Measurements from ENCODE around the gene SLC23A2.
"Not testable (repeated sequence)": the region's sequence is repeated elsewhere in the genome, so short reads cannot be mapped to it uniquely, and the experiment has no call there.

Gene SLC23A2

DNA sequence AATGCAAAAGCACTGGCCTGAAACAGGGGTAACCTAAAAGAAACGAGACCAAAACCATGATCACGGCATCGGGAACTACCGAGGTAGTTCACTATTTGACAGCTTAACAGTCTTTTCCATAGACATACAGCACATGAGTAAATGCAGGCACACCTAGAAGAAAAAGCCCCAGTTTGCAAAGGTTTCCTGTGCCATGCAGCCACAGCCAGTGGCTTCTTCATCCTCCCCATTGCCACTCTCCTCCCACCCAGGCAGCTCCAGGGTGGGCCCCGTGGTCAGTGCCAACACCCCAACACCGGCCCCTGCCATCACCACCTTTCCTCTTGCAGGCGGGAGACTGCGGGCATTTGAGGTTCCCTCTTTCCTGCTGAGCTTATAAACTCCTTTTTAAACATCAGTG, 115.4 kb downstream of the SLC23A2 start:
- no peaks in the 10 kb centered on the region for H3K4me1 ChIP-seq (ENCODE audit: insufficient read depth, low read length)
- H3K36me3 ChIP-seq (ENCODE audit: insufficient read depth, low read length) = 0 out of 2 replicates have a peak, but pooled peaks cover 6% of the 10 kb centered on the region
- 97% methylated on average over 8 of the region's 8 CpGs for WGBS
- H3K27ac ChIP-seq (ENCODE audit: low read depth, low read length) = no peak overlapping the region
- H3K4me3 ChIP-seq (ENCODE audit: low read length) = no peak overlapping the region
- H3K9ac ChIP-seq (ENCODE audit: low read depth, low read length) = no peak overlapping the region
- H3K9me3 ChIP-seq (ENCODE audit: insufficient read depth, low read depth, low read length) = no peaks in the 10 kb centered on the region
- H3K27me3 ChIP-seq (ENCODE audit: insufficient read depth, low read length) = no peaks in the 10 kb centered on the region

- Histone ChIP-seq H3K27me3 (ENCODE audit: insufficient read depth, low read length) (no peaks in the 10 kb centered on the region), H3K9ac (ENCODE audit: low read depth, low read length) (no peak overlapping the region), H3K36me3 (ENCODE audit: insufficient read depth, low read length) (0 out of 2 replicates have a peak, but pooled peaks cover 3% of the 10 kb centered on the region), H3K4me1 (ENCODE audit: insufficient read depth, low read length) (no peaks in the 10 kb centered on the region), H3K4me3 (ENCODE audit: low read length) (no peak overlapping the region), H3K9me3 (ENCODE audit: insufficient read depth, low read depth, low read length) (no peaks in the 10 kb centered on the region), H3K27ac (ENCODE audit: low read depth, low read length) (no peak overlapping the region)
- 92% methylated on average over 7 of the region's 7 CpGs for WGBS
These were observed 117.8 kb downstream of the SLC23A2 start for GRCh38 chr20:4883546-4883945.

DNA sequence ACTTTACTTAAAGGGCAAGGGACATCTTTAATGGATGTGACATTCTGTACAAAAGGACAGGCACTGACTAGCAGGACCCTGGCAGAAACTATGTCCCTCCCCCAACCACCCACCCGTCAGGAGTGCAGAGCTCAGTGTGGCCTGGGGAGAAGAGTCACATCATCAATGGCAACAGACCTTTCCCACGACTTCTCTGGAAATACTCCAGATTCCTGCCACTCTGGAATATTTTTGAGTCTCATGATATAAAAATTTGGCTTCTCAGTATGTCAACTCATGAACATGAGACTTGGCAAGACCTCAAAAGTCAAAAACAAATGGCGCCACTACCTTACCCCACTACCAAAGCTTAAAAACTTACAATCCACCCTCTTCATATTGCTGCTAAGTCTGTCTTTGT, 118.3 kb downstream of the SLC23A2 start:
- Histone ChIP-seq H3K4me3 (ENCODE audit: low read length) (no peak overlapping the region), H3K27ac (ENCODE audit: low read depth, low read length) (no peak overlapping the region), H3K27me3 (ENCODE audit: insufficient read depth, low read length) (no peaks in the 10 kb centered on the region), H3K9ac (ENCODE audit: low read depth, low read length) (no peak overlapping the region), H3K9me3 (ENCODE audit: insufficient read depth, low read depth, low read length) (no peaks in the 10 kb centered on the region), H3K4me1 (ENCODE audit: insufficient read depth, low read length) (no peaks in the 10 kb centered on the region), H3K36me3 (ENCODE audit: insufficient read depth, low read length) (0 out of 2 replicates have a peak, but pooled peaks cover 3% of the 10 kb centered on the region)
- WGBS = 87% methylated on average over 3 of the region's 3 CpGs

- Histone ChIP-seq H3K36me3 (ENCODE audit: insufficient read depth, low read length) (0 out of 2 replicates have a peak, but pooled peaks cover 3% of the 10 kb centered on the region), H3K4me3 (ENCODE audit: low read length) (no peak overlapping the region), H3K9me3 (ENCODE audit: insufficient read depth, low read depth, low read length) (no peaks in the 10 kb centered on the region), H3K27me3 (ENCODE audit: insufficient read depth, low read length) (no peaks in the 10 kb centered on the region), H3K9ac (ENCODE audit: low read depth, low read length) (no peak overlapping the region), H3K27ac (ENCODE audit: low read depth, low read length) (no peak overlapping the region), H3K4me1 (ENCODE audit: insufficient read depth, low read length) (no peaks in the 10 kb centered on the region)
- WGBS = 93% methylated on average over 9 of the region's 9 CpGs
These were observed 120.1 kb downstream of the SLC23A2 start for GRCh38 chr20:4881006-4881730.

GRCh38 chr20:4880051-4880450, 121.3 kb downstream of the SLC23A2 start:
- no peaks in the 10 kb centered on the region for H3K9me3 ChIP-seq (ENCODE audit: insufficient read depth, low read depth, low read length)
- no peaks in the 10 kb centered on the region for H3K4me1 ChIP-seq (ENCODE audit: insufficient read depth, low read length)
- no peaks in the 10 kb centered on the region for H3K27me3 ChIP-seq (ENCODE audit: insufficient read depth, low read length)
- no peak overlapping the region for H3K27ac ChIP-seq (ENCODE audit: low read depth, low read length)
- 91% methylated on average over 5 of the region's 5 CpGs for WGBS
- H3K36me3 ChIP-seq (ENCODE audit: insufficient read depth, low read length) = 0 out of 2 replicates have a peak, but pooled peaks cover 3% of the 10 kb centered on the region
- no peak overlapping the region for H3K4me3 ChIP-seq (ENCODE audit: low read length)
- H3K9ac ChIP-seq (ENCODE audit: low read depth, low read length) = no peak overlapping the region

GRCh38 chr20:4878099-4878498, 123.2 kb downstream of the SLC23A2 start:
- 93% methylated on average over 5 of the region's 5 CpGs for WGBS
- not testable (repeated sequence) for H3K27me3 ChIP-seq (ENCODE audit: insufficient read depth, low read length); H3K4me1 ChIP-seq (ENCODE audit: insufficient read depth, low read length); H3K9me3 ChIP-seq (ENCODE audit: insufficient read depth, low read depth, low read length); H3K4me3 ChIP-seq (ENCODE audit: low read length); H3K27ac ChIP-seq (ENCODE audit: low read depth, low read length); H3K9ac ChIP-seq (ENCODE audit: low read depth, low read length)
- H3K36me3 ChIP-seq (ENCODE audit: insufficient read depth, low read length) = peaks cover 11% of the 10 kb centered on the region; the same call in 1 of the 2 replicates

GRCh38 chr20:4876731-4877130, 124.6 kb downstream of the SLC23A2 start:
- Histone ChIP-seq H3K27ac (ENCODE audit: low read depth, low read length) (no peak overlapping the region), H3K4me1 (ENCODE audit: insufficient read depth, low read length) (no peaks in the 10 kb centered on the region), H3K4me3 (ENCODE audit: low read length) (no peak overlapping the region), H3K27me3 (ENCODE audit: insufficient read depth, low read length) (no peaks in the 10 kb centered on the region), H3K9ac (ENCODE audit: low read depth, low read length) (no peak overlapping the region), H3K9me3 (ENCODE audit: insufficient read depth, low read depth, low read length) (no peaks in the 10 kb centered on the region), H3K36me3 (ENCODE audit: insufficient read depth, low read length) (peaks cover 14% of the 10 kb centered on the region; the same call in 1 of the 2 replicates)
- 95% methylated on average over 4 of the region's 5 CpGs for WGBS

- Histone ChIP-seq H3K27me3 (ENCODE audit: insufficient read depth, low read length) (no peaks in the 10 kb centered on the region), H3K4me3 (ENCODE audit: low read length) (no peak overlapping the region), H3K4me1 (ENCODE audit: insufficient read depth, low read length) (no peaks in the 10 kb centered on the region), H3K36me3 (ENCODE audit: insufficient read depth, low read length) (peaks cover 14% of the 10 kb centered on the region; the same call in 1 of the 2 replicates), H3K27ac (ENCODE audit: low read depth, low read length) (no peak overlapping the region), H3K9me3 (ENCODE audit: insufficient read depth, low read depth, low read length) (no peaks in the 10 kb centered on the region), H3K9ac (ENCODE audit: low read depth, low read length) (no peak overlapping the region)
- 94% methylated on average over 3 of the region's 4 CpGs for WGBS
These were observed 125.0 kb downstream of the SLC23A2 start for GRCh38 chr20:4876301-4876700.

GRCh38 chr20:4875578-4876067, 125.7 kb downstream of the SLC23A2 start:
- Histone ChIP-seq H3K36me3 (ENCODE audit: insufficient read depth, low read length) (peaks cover 14% of the 10 kb centered on the region; the same call in 1 of the 2 replicates), H3K27me3 (ENCODE audit: insufficient read depth, low read length) (no peaks in the 10 kb centered on the region), H3K9ac (ENCODE audit: low read depth, low read length) (no peak overlapping the region), H3K4me1 (ENCODE audit: insufficient read depth, low read length) (no peaks in the 10 kb centered on the region), H3K27ac (ENCODE audit: low read depth, low read length) (no peak overlapping the region), H3K9me3 (ENCODE audit: insufficient read depth, low read depth, low read length) (no peaks in the 10 kb centered on the region), H3K4me3 (ENCODE audit: low read length) (no peak overlapping the region)
- 96% methylated on average over 16 of the region's 16 CpGs for WGBS

DNA sequence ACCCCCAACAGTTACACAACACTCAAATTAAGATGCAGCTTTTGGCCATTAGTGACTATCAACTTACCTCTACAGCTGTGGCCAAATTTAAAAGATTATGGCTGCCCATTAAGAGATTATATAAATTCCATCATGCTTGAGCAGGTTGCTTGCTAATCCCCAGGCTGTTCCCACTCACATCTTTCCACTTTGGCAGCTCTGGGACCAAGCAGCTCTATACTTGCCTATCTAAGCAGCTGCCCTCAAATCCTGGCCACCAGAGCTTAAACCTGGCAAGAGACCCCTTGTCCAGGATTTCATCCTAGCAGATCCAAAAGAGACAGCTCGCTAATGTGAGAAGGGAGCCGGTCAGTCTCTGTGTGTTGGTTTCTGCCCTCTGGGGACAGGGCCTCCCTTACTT, 127.9 kb downstream of the SLC23A2 start:
- H3K27me3 ChIP-seq (ENCODE audit: insufficient read depth, low read length) = no peaks in the 10 kb centered on the region
- H3K4me3 ChIP-seq (ENCODE audit: low read length) = no peak overlapping the region
- H3K36me3 ChIP-seq (ENCODE audit: insufficient read depth, low read length) = peaks cover 24% of the 10 kb centered on the region
- H3K9ac ChIP-seq (ENCODE audit: low read depth, low read length) = no peak overlapping the region
- H3K9me3 ChIP-seq (ENCODE audit: insufficient read depth, low read depth, low read length) = no peaks in the 10 kb centered on the region
- WGBS = 96% methylated on average over 2 of the region's 2 CpGs
- no peaks in the 10 kb centered on the region for H3K4me1 ChIP-seq (ENCODE audit: insufficient read depth, low read length)
- H3K27ac ChIP-seq (ENCODE audit: low read depth, low read length) = no peak overlapping the region

- Histone ChIP-seq H3K9me3 (ENCODE audit: insufficient read depth, low read depth, low read length) (no peaks in the 10 kb centered on the region), H3K27me3 (ENCODE audit: insufficient read depth, low read length) (no peaks in the 10 kb centered on the region), H3K4me3 (ENCODE audit: low read length) (no peak overlapping the region), H3K27ac (ENCODE audit: low read depth, low read length) (no peak overlapping the region), H3K36me3 (ENCODE audit: insufficient read depth, low read length) (peaks cover 24% of the 10 kb centered on the region), H3K4me1 (ENCODE audit: insufficient read depth, low read length) (no peaks in the 10 kb centered on the region), H3K9ac (ENCODE audit: low read depth, low read length) (no peak overlapping the region; the same call in 1 of the 2 replicates)
- 94% methylated on average over 6 of the region's 6 CpGs for WGBS
These were observed 129.8 kb downstream of the SLC23A2 start for GRCh38 chr20:4871486-4871885.

All from HUES64 (cell line).